ENCODE results near the gene HBG1. TPM values are rescaled to one million over a fixed set of nuclear protein-coding genes. Genes with fewer than 3 reads are reported as not detected.
A peak's percentile ranks its signal among the peaks of the same experiment; 100 is the strongest.
"Not testable (repeated sequence)": the region's sequence is repeated elsewhere in the genome, so short reads cannot be mapped to it uniquely, and the experiment has no call there.

The HBG1 gene
- total and polyA plus RNA-seq, 2 of the 4 experiments (the other 2 are of a cell fraction), result not detected

GRCh38 chr11:5254023-5254422, 4.4 kb upstream of the HBG1 start:
- H3K36me3 ChIP-seq (ENCODE audit: control insufficient read depth, insufficient read depth, low read length); H3K9me3 ChIP-seq (ENCODE audit: control insufficient read depth, insufficient read depth, low read length); H3K27ac ChIP-seq (ENCODE audit: insufficient read depth, low read length); BruUV-seq (replicated peaks); dilution Hi-C loops (cut with HindIII; ENCODE audit: low sequenced_read_pairs, unreplicated experiment); H3K56ac ChIP-seq (ENCODE audit: extremely low read depth, insufficient read depth, low read length); H3K4me2 ChIP-seq (ENCODE audit: low read depth, low read length); H4K8ac ChIP-seq (ENCODE audit: low read depth in 2 of 2, low read length in 2 of 2); H2BK5ac ChIP-seq (ENCODE audit: low read depth, low read length, poor library complexity, severe bottlenecking); H3K9me1 ChIP-seq (ENCODE audit: insufficient read depth, low read length); DNase-seq; H2AK9ac ChIP-seq (replicated peaks; ENCODE audit: low read depth, low read length, poor library complexity); CTCF ChIA-PET; H3K4ac ChIP-seq (ENCODE audit: low read depth, low read length); H2BK15ac ChIP-seq (ENCODE audit: low read depth, low read length); H3K27me3 ChIP-seq (ENCODE audit: control insufficient read depth, insufficient read depth, low read length); H4K91ac ChIP-seq (ENCODE audit: insufficient read depth, low read depth, low read length); in situ Hi-C loops (cut with MboI; ENCODE audit: low sequenced_read_pairs); H3K4me3 ChIP-seq (ENCODE audit: insufficient read depth, low read depth, low read length); H4K5ac ChIP-seq (ENCODE audit: low read depth, low read length); H3K9ac ChIP-seq (ENCODE audit: low read depth, low read length); POLR2A ChIA-PET (ENCODE audit: unreplicated experiment); H4K20me1 ChIP-seq (ENCODE audit: insufficient read depth, low read length); H3K4me1 ChIP-seq (ENCODE audit: control insufficient read depth, insufficient read depth, low read length); H3K79me1 ChIP-seq (ENCODE audit: low read depth in 1 of 2, low read length in 2 of 2); H2AFZ ChIP-seq (replicated peaks; ENCODE audit: low read length, poor library complexity); H3K14ac ChIP-seq (replicated peaks; ENCODE audit: low read depth, low read length); H2BK20ac ChIP-seq (ENCODE audit: low read depth, low read length); intact Hi-C loops (cut with micrococcal nuclease); H3K23ac ChIP-seq (ENCODE audit: low read depth, low read length); ATAC-seq (ENCODE audit: low read depth): not testable (repeated sequence)
- Histone ChIP-seq H3K18ac (ENCODE audit: low read depth, low read length) (0 out of 2 replicates have a peak overlapping the region, but pooled peaks have one; percentile 24), H2BK120ac (ENCODE audit: low read depth, low read length) (0 out of 2 replicates have a peak overlapping the region, but pooled peaks have one; percentile 3), H2AK5ac (ENCODE audit: low read depth, low read length) (peak overlapping the region; percentile 3)
- WGBS, 2 experiments (ENCODE audit: extremely low coverage in 2 of 2, insufficient read length in 1 of 2), result 60% methylated on average over 2 of the region's 2 CpGs; no CpG with 5 or more reads in 1 of the 2 experiments

GRCh38 chr11:5253440-5253839, 3.8 kb upstream of the HBG1 start:
- H2AK9ac ChIP-seq (replicated peaks; ENCODE audit: low read depth, low read length, poor library complexity); H4K91ac ChIP-seq (ENCODE audit: insufficient read depth, low read depth, low read length); H4K8ac ChIP-seq (ENCODE audit: low read depth in 2 of 2, low read length in 2 of 2); H3K79me1 ChIP-seq (ENCODE audit: low read depth in 1 of 2, low read length in 2 of 2); H2AK5ac ChIP-seq (ENCODE audit: low read depth, low read length); H2AFZ ChIP-seq (replicated peaks; ENCODE audit: low read length, poor library complexity); H3K14ac ChIP-seq (replicated peaks; ENCODE audit: low read depth, low read length); H3K4ac ChIP-seq (ENCODE audit: low read depth, low read length); H3K4me3 ChIP-seq (ENCODE audit: insufficient read depth, low read depth, low read length); in situ Hi-C loops (cut with MboI; ENCODE audit: low sequenced_read_pairs); H3K36me3 ChIP-seq (ENCODE audit: control insufficient read depth, insufficient read depth, low read length); H3K18ac ChIP-seq (ENCODE audit: low read depth, low read length); H3K27ac ChIP-seq (ENCODE audit: insufficient read depth, low read length); H2BK5ac ChIP-seq (ENCODE audit: low read depth, low read length, poor library complexity, severe bottlenecking); H3K23ac ChIP-seq (ENCODE audit: low read depth, low read length); H4K5ac ChIP-seq (ENCODE audit: low read depth, low read length); H3K56ac ChIP-seq (ENCODE audit: extremely low read depth, insufficient read depth, low read length); H3K9me3 ChIP-seq (ENCODE audit: control insufficient read depth, insufficient read depth, low read length); POLR2A ChIA-PET (ENCODE audit: unreplicated experiment); dilution Hi-C loops (cut with HindIII; ENCODE audit: low sequenced_read_pairs, unreplicated experiment); H3K9me1 ChIP-seq (ENCODE audit: insufficient read depth, low read length); H2BK15ac ChIP-seq (ENCODE audit: low read depth, low read length); H2BK20ac ChIP-seq (ENCODE audit: low read depth, low read length); H3K27me3 ChIP-seq (ENCODE audit: control insufficient read depth, insufficient read depth, low read length); DNase-seq; H2BK120ac ChIP-seq (ENCODE audit: low read depth, low read length); CTCF ChIA-PET; H3K4me2 ChIP-seq (ENCODE audit: low read depth, low read length); H3K9ac ChIP-seq (ENCODE audit: low read depth, low read length); H4K20me1 ChIP-seq (ENCODE audit: insufficient read depth, low read length); intact Hi-C loops (cut with micrococcal nuclease); ATAC-seq (ENCODE audit: low read depth); H3K4me1 ChIP-seq (ENCODE audit: control insufficient read depth, insufficient read depth, low read length); BruUV-seq (replicated peaks): not testable (repeated sequence)
- WGBS, 2 experiments (ENCODE audit: extremely low coverage in 2 of 2, insufficient read length in 1 of 2), result no CpG with 5 or more reads among the region's 5 CpGs
